ENCODE data around the gene BRMS1. TPM values are rescaled to one million over a fixed set of nuclear protein-coding genes. Genes with fewer than 3 reads are reported as not detected.

Gene BRMS1
- total and polyA plus RNA-seq, 2 experiments from 2014 or later: 59.1 to 61.7 TPM

DNA sequence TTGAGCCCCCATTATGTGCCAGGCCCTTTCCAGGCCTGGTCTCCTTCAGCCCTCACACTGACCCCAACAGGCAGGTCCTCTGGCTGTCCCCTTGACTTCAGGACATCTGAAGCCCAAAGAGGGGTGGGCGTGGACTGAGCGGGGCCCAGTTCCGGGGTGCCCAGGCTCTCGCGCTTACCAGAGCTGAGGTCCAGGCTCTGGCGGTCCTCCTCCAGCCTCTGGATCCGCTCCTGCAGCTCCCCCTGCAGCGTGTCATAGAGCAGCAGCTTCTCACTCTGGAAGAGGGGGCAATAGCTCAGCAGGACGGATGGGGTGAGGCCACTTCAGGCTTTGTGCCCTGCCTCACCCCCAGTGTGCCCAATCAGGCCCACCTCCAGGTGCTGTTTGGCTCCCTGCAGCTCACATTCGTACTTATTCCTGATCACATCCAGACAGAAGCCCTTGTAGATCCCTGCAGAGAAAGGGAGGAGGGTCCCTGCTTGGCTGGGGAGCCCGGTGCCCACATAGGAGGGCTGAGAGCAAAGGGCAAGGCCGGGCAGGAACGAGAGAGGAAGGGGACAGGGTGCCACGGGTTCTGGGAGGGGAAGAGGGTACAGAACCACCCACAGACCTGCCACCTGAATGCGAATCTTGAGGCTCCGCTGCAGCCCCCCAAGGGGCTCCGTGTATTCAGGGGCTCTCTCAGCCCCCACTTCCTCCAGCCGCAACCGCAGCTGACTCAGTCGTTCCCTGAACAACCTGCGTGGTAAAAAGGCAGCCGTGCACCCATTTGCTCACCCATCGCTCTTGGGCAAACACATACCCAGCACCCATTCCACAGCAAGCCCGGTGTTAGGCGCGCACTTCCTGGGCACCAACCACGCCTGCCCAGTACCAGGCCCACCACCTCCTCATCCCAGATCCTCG lies 4.1 kb downstream of the BRMS1 start:
- H3K4me3 ChIP-seq: no peak overlapping the region
- Mint-ChIP-seq H3K4me3 (no peak overlapping the region), H3K27me3 (ENCODE audit: insufficient read depth, low read depth, poor library complexity) (peaks cover 20% of the 10 kb centered on the region), H3K4me1 (peaks cover 32% of the 10 kb centered on the region), H3K27ac (no peak overlapping the region), H3K9me3 (no peaks in the 10 kb centered on the region; the same call in 2 of the 3 replicates), H3K36me3 (ENCODE audit: low read depth) (peaks cover 25% of the 10 kb centered on the region)
- no peak overlapping the region for H2AFZ ChIP-seq
- no peak for ATAC-seq
- DNase-seq (ENCODE audit: low spot score): no peak
- peaks cover 21% of the 10 kb centered on the region for H3K4me1 ChIP-seq (ENCODE audit: insufficient read depth)
- no peak overlapping the region for H3K27ac ChIP-seq (ENCODE audit: low read depth)
- H3K4me2 ChIP-seq: no peak overlapping the region
- H3K27me3 ChIP-seq (ENCODE audit: insufficient read depth): no peaks in the 10 kb centered on the region
- H3K36me3 ChIP-seq (ENCODE audit: insufficient read depth): no peaks in the 10 kb centered on the region; the same call in 1 of the 2 replicates
- TF ChIP-seq, protein P1, sequence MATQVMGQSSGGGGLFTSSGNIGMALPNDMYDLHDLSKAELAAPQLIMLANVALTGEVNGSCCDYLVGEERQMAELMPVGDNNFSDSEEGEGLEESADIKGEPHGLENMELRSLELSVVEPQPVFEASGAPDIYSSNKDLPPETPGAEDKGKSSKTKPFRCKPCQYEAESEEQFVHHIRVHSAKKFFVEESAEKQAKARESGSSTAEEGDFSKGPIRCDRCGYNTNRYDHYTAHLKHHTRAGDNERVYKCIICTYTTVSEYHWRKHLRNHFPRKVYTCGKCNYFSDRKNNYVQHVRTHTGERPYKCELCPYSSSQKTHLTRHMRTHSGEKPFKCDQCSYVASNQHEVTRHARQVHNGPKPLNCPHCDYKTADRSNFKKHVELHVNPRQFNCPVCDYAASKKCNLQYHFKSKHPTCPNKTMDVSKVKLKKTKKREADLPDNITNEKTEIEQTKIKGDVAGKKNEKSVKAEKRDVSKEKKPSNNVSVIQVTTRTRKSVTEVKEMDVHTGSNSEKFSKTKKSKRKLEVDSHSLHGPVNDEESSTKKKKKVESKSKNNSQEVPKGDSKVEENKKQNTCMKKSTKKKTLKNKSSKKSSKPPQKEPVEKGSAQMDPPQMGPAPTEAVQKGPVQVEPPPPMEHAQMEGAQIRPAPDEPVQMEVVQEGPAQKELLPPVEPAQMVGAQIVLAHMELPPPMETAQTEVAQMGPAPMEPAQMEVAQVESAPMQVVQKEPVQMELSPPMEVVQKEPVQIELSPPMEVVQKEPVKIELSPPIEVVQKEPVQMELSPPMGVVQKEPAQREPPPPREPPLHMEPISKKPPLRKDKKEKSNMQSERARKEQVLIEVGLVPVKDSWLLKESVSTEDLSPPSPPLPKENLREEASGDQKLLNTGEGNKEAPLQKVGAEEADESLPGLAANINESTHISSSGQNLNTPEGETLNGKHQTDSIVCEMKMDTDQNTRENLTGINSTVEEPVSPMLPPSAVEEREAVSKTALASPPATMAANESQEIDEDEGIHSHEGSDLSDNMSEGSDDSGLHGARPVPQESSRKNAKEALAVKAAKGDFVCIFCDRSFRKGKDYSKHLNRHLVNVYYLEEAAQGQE (IDR thresholded peaks at IDR 0.05; ENCODE audit: unreplicated experiment): no peak
- TF ChIP-seq CREB1 (CRISPR knock-in tag; IDR thresholded peaks at IDR 0.05; ENCODE audit: low read depth): no peak
- TF ChIP-seq, protein P2, sequence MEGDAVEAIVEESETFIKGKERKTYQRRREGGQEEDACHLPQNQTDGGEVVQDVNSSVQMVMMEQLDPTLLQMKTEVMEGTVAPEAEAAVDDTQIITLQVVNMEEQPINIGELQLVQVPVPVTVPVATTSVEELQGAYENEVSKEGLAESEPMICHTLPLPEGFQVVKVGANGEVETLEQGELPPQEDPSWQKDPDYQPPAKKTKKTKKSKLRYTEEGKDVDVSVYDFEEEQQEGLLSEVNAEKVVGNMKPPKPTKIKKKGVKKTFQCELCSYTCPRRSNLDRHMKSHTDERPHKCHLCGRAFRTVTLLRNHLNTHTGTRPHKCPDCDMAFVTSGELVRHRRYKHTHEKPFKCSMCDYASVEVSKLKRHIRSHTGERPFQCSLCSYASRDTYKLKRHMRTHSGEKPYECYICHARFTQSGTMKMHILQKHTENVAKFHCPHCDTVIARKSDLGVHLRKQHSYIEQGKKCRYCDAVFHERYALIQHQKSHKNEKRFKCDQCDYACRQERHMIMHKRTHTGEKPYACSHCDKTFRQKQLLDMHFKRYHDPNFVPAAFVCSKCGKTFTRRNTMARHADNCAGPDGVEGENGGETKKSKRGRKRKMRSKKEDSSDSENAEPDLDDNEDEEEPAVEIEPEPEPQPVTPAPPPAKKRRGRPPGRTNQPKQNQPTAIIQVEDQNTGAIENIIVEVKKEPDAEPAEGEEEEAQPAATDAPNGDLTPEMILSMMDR (conservative IDR thresholded peaks at IDR 0.05; ENCODE audit: low read depth in 2 of 2): peak in 1 of 2 experiments; percentile 27; a peak in 2 of 4 replicates
- H3K9me2 ChIP-seq (ENCODE audit: insufficient read depth): no peaks in the 10 kb centered on the region
- peaks cover 3% of the 10 kb centered on the region; the same call in 1 of the 2 replicates for H4K20me1 ChIP-seq (replicated peaks; ENCODE audit: insufficient read depth)
- H3K79me2 ChIP-seq (replicated peaks; ENCODE audit: insufficient read depth): peaks cover 14% of the 10 kb centered on the region
- H3F3A ChIP-seq (replicated peaks; ENCODE audit: low read depth): peaks cover 16% of the 10 kb centered on the region; the same call in 1 of the 2 replicates

DNA sequence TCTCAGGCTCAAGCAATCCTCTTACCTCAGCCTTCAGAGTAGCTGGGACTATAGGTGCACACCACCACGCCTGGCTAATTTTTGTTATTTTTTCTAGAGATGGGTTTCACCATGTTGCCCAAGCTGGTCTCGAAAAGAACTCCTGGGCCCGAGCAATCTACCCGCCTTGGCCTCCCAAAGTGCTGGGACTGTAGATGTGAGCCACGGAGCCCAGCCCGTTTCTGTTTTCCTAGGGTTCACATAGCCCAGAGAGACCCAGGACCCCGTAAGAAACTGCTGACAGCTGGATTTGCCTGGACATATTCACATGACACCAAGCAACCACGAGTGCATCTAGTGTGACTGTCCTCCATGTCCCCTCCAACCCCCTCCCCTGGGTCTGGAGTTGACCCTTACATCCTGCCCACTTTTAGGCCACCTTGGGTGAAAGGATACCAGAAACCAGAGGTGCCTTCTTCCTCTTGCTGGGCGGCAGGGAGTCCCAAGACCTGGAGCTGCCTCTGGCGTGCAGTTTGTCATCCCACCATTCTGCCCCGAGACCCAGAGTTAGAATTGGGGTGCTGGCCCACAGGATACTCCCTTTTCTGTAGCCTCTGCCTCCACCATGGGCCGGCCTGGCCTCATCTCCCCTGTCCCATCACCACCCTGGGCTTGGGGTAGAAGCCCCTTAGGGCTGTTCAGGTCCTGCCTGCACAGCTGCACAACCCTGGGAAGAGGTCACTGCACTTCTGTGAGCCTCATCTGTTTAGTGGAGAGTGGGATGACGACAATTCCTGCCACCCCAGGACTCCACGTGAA lies 5.0 kb downstream of the BRMS1 start:
- H3K79me2 ChIP-seq (replicated peaks; ENCODE audit: insufficient read depth): peaks cover 14% of the 10 kb centered on the region
- H3K4me1 ChIP-seq (ENCODE audit: insufficient read depth): peaks cover 23% of the 10 kb centered on the region
- DNase-seq (ENCODE audit: low spot score) (no peak), ATAC-seq (no peak)
- no peak overlapping the region for H3K27ac ChIP-seq (ENCODE audit: low read depth)
- H3K4me2 ChIP-seq: no peak overlapping the region
- H3K4me3 ChIP-seq: no peak overlapping the region
- Mint-ChIP-seq H3K4me1 (peaks cover 31% of the 10 kb centered on the region), H3K36me3 (ENCODE audit: low read depth) (peaks cover 25% of the 10 kb centered on the region), H3K27me3 (ENCODE audit: insufficient read depth, low read depth, poor library complexity) (peaks cover 14% of the 10 kb centered on the region), H3K4me3 (no peak overlapping the region; the same call in 2 of the 3 replicates), H3K9me3 (no peaks in the 10 kb centered on the region; the same call in 2 of the 3 replicates), H3K27ac (no peak overlapping the region)
- no peak overlapping the region for H2AFZ ChIP-seq
- H3F3A ChIP-seq (replicated peaks; ENCODE audit: low read depth): peaks cover 12% of the 10 kb centered on the region; the same call in 1 of the 2 replicates
- no peaks in the 10 kb centered on the region for H3K27me3 ChIP-seq (ENCODE audit: insufficient read depth)
- H4K20me1 ChIP-seq (replicated peaks; ENCODE audit: insufficient read depth): no peaks in the 10 kb centered on the region; the same call in 1 of the 2 replicates
- H3K36me3 ChIP-seq (ENCODE audit: insufficient read depth): no peaks in the 10 kb centered on the region; the same call in 1 of the 2 replicates
- no peaks in the 10 kb centered on the region for H3K9me2 ChIP-seq (ENCODE audit: insufficient read depth)
- TF ChIP-seq, protein P3, sequence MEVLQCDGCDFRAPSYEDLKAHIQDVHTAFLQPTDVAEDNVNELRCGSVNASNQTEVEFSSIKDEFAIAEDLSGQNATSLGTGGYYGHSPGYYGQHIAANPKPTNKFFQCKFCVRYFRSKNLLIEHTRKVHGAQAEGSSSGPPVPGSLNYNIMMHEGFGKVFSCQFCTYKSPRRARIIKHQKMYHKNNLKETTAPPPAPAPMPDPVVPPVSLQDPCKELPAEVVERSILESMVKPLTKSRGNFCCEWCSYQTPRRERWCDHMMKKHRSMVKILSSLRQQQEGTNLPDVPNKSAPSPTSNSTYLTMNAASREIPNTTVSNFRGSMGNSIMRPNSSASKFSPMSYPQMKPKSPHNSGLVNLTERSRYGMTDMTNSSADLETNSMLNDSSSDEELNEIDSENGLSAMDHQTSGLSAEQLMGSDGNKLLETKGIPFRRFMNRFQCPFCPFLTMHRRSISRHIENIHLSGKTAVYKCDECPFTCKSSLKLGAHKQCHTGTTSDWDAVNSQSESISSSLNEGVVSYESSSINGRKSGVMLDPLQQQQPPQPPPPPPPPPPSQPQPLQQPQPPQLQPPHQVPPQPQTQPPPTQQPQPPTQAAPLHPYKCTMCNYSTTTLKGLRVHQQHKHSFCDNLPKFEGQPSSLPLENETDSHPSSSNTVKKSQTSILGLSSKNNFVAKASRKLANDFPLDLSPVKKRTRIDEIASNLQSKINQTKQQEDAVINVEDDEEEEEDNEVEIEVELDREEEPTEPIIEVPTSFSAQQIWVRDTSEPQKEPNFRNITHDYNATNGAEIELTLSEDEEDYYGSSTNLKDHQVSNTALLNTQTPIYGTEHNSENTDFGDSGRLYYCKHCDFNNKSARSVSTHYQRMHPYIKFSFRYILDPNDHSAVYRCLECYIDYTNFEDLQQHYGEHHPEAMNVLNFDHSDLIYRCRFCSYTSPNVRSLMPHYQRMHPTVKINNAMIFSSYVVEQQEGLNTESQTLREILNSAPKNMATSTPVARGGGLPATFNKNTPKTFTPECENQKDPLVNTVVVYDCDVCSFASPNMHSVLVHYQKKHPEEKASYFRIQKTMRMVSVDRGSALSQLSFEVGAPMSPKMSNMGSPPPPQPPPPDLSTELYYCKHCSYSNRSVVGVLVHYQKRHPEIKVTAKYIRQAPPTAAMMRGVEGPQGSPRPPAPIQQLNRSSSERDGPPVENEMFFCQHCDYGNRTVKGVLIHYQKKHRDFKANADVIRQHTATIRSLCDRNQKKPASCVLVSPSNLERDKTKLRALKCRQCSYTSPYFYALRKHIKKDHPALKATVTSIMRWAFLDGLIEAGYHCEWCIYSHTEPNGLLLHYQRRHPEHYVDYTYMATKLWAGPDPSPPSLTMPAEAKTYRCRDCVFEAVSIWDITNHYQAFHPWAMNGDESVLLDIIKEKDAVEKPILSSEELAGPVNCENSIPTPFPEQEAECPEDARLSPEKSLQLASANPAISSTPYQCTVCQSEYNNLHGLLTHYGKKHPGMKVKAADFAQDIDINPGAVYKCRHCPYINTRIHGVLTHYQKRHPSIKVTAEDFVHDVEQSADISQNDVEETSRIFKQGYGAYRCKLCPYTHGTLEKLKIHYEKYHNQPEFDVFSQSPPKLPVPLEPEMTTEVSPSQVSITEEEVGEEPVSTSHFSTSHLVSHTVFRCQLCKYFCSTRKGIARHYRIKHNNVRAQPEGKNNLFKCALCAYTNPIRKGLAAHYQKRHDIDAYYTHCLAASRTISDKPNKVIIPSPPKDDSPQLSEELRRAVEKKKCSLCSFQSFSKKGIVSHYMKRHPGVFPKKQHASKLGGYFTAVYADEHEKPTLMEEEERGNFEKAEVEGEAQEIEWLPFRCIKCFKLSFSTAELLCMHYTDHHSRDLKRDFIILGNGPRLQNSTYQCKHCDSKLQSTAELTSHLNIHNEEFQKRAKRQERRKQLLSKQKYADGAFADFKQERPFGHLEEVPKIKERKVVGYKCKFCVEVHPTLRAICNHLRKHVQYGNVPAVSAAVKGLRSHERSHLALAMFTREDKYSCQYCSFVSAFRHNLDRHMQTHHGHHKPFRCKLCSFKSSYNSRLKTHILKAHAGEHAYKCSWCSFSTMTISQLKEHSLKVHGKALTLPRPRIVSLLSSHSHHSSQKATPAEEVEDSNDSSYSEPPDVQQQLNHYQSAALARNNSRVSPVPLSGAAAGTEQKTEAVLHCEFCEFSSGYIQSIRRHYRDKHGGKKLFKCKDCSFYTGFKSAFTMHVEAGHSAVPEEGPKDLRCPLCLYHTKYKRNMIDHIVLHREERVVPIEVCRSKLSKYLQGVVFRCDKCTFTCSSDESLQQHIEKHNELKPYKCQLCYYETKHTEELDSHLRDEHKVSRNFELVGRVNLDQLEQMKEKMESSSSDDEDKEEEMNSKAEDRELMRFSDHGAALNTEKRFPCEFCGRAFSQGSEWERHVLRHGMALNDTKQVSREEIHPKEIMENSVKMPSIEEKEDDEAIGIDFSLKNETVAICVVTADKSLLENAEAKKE (CRISPR knock-in tag; IDR thresholded peaks at IDR 0.05): no peak
- TF ChIP-seq STAT1 (IDR thresholded peaks at IDR 0.05; ENCODE audit: unreplicated experiment) (no peak), ZNF114 (CRISPR knock-in tag; IDR thresholded peaks at IDR 0.05) (no peak)

Data from GM23338 (cell line).